Erythroblast (primary cell): Measurements from ENCODE around the gene OPCML.

Experiments
- DNase-seq, 2 experiments: peaks; one replicate each; lab custom pipeline; 2025; lab: John Stamatoyannopoulos, UW
- GATA1 ChIP-seq: IDR thresholded peaks from 2 replicates; pipeline ENCODE4 v1.6.1; 2011; ENCODE audit warnings: low read depth, mild to moderate bottlenecking, control low read depth, low read length, moderate library complexity
- POLR2A ChIP-seq: IDR thresholded peaks from 2 replicates; pipeline ENCODE4 v1.6.1; 2011; ENCODE audit warnings: mild to moderate bottlenecking, low read length

Gene OPCML

DNA sequence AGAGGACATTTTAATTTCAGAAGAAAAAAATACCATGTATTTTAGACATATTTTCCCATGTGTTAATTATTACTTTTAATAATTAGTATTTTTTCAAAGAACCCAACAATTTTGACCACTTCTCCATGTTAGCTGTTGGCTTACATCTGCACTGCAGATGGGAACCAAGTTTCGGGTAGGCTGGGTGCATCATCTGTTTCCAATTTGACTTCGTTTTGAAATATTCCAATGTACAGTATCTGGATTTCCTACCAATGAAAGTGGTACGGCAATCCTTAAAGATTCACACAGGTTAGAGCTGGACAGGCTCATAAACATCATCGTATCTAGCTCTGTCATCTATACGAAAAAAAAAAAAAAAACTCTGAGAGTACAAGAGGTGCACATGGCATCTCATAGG is 670.2 kb downstream of the OPCML start:
- TF ChIP-seq POLR2A (no peak), GATA1 (no peak)
- no peak for DNase-seq

DNA sequence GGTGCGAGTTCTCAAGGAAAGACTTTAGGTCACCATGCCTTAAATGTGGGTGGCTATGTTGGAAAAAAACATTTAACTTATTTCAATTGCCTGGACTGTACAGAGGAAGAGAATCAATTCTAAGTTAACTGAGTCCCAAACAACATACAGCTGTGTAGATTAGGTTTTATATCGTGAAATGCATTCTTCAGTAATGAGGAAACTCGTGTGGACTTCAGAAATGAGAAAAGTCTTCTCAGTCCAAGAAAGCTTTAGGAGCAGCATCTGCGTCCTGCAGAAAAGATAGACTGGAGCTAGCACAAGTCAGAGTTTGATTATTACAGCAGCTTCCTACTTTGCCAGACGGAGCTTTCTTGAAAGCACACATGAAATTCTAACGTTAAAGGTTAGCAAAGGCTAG is 673.0 kb downstream of the OPCML start:
- TF ChIP-seq GATA1 (no peak), POLR2A (no peak)
- no peak for DNase-seq

DNA sequence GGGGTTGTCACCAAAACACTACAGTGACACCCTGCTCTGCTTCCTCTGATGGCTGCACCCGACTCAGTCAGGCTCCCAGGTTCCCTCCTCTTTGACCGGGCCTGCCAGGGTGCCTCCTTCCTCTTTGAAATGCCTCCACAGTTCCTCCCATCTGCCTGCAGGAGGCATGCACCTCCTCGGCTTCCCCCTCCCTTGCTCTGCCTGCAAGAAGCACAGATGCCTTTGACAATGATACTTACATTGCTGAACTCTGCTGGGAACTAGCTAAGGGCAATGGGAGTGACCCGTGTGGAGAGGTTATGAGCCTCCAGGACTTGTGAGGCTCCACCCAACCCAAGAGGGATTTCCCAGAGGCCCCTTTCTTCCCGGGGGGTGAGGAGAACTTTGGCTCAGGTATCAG is 674.1 kb downstream of the OPCML start:
- TF ChIP-seq GATA1 (no peak), POLR2A (no peak)
- DNase-seq = no peak

- no peak for DNase-seq
- no peak for TF ChIP-seq GATA1
- no peak for TF ChIP-seq POLR2A
Measured at GRCh38 chr11:132856032-132856431, 676.3 kb downstream of the OPCML start.

GRCh38 chr11:132855516-132855915 is 676.8 kb downstream of the OPCML start:
- TF ChIP-seq GATA1 = no peak
- TF ChIP-seq POLR2A = no peak

DNA sequence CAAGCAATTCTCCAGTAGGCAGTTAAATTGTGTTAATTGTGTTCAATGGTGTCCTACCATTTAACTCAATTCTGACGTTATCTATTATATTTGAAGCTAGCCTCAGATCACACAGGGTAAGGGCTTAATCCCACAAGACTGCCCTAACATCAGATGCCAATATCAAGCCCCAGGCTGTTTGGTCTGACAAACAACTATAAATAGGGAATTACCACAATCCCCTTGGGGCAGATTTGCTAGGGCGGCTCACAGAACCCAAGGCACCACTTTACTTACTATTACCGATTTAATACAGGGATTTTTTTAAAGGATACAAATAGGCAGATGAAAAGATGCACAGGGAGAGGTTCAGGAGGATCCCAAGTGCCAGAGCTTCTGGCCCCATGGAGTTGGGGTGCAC is 678.4 kb downstream of the OPCML start:
- no peak for DNase-seq
- TF ChIP-seq POLR2A = no peak
- TF ChIP-seq GATA1 = no peak

More at GRCh38 chr11:132855516-132855915, 676.8 kb downstream of the OPCML start:
- DNase-seq = no peak

- no peak for TF ChIP-seq GATA1
- TF ChIP-seq POLR2A = no peak
- DNase-seq = no peak
Measured at GRCh38 chr11:132852361-132852760, 679.9 kb downstream of the OPCML start.

DNA sequence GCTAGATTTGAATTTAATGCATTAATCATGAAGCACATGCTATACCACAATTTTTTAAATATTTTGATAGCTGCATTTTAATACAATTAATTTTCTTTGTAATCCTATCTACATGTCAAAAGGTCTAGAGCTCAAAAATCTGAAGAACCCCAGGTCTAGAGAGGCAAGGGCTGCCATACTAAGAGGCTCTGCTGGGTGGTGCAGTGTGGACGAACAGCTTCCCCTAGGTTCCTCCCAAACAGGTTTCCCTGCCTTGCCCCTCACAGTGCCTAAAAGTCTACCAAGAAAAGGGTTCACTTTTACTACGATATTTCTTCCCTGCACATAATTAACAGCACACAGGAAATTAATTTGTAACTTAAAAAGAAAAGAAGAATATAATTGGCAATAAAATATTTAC is 681.1 kb downstream of the OPCML start:
- TF ChIP-seq GATA1 (no peak), POLR2A (no peak)

DNA sequence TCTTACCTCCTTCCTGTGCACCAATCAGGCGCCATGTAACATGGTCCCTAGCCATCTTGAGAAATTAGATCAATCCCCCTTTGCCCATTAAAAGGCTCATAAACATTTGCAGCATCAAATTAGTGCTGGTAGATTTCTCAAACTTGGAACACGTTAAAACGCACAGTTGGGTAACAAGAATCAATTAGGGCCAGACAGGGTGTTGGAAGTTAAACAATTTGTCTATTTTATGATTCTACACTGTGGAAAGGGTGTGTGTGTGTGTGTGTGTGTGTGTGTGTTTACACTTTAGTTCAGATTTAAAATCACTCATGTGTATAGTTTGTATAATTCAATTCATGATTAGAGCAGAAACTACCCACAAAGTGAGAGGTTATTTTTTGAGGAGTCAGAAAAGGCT is 682.0 kb downstream of the OPCML start:
- DNase-seq = no peak
- TF ChIP-seq POLR2A (no peak), GATA1 (no peak)

More for the DNA sequence above, 681.1 kb downstream of the OPCML start:
- no peak for DNase-seq

DNA sequence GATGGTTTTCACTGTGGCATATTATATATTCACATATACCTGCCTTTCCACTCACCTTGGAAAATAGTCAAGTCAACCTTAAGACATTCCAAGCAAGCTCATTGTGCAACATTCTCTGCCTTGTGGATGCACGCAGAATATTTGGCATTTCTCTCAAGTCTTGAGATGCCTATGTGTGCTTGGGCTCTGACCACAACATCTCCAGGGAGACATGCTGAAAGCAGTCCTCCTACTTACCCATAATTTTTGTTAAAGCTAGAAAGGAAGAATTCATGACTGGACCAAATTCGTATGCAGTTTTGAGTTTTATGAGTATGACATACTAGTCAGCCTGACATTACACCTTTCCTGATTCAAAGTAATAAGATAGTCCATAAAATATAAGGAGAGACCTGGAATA is 684.0 kb downstream of the OPCML start:
- TF ChIP-seq POLR2A (no peak), GATA1 (no peak)
- no peak for DNase-seq

- DNase-seq = no peak
- TF ChIP-seq POLR2A (no peak), GATA1 (no peak)
Measured at GRCh38 chr11:132846075-132846474, 686.2 kb downstream of the OPCML start.

GRCh38 chr11:132844956-132845696 is 687.2 kb downstream of the OPCML start:
- TF ChIP-seq GATA1 (no peak), POLR2A (no peak)
- no peak for DNase-seq

DNA sequence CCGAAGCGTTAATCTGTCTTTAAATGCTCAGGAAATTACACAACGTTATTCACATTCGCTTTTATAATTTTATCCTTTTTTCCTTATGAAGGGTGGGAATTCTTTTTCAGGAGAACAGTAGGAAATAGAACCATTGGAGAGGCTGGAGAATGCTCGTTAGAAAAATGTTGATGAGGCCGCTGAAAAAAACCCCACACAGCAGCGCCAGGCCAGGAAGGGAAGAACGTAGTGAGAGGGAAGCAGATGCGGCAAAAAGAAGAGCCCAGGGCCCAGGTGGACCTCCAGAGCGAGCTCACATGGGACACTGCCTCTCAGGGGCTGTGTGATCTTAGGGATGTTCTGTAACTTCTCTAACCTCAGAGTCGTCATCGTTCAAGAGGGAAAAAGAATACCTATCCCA is 691.6 kb downstream of the OPCML start:
- DNase-seq = no peak
- no peak for TF ChIP-seq GATA1
- no peak for TF ChIP-seq POLR2A

DNA sequence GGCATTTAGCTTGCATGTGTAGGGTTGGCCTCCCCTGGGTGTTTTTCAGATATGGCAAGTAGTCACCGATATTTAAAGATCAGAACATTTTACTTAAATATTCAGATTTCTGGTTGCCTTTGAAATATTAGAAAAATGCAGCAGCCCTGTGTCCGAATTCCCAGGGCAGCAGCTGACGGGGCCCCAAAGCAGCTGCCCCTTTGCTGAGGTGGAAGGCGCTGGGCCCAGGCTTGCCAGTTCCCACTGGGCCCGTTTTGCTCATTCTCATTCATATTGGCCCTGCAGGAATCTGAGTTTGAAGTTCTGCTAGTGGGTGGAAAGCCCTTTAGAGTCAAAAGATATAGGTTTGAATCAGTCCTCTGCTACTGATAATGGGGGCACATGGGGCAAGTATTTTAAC is 692.1 kb downstream of the OPCML start:
- no peak for DNase-seq
- no peak for TF ChIP-seq GATA1
- TF ChIP-seq POLR2A = no peak
